Right lung (tissue), 5 donors: Measurements from ENCODE around the gene PNPLA3. TPM values are rescaled to one million over a fixed set of nuclear protein-coding genes. Genes with fewer than 3 reads are reported as not detected.

Source experiments
- DNase-seq, 2 donors: peaks; one replicate each; pipeline ENCODE4 v3.0.0-alpha.2; 2013
- polyA plus RNA-seq, 5 donors: library from polyadenylated mRNA; unstranded; fragments of 120-200 nt; gene quantifications; one replicate each; pipeline versions ENCODE4 v1.2.1 to v1.2.3, GENCODE V29; 2013; ENCODE audit warnings: inconsistent platforms in 1 of 5, low replicate concordance in 1 of 5; ENCODE audit not compliant: insufficient read length in 5 of 5, insufficient read depth in 1 of 5

Gene PNPLA3
- polyA plus RNA-seq, 5 donors: 0.46 to 0.77 (median 0.55) TPM

DNA sequence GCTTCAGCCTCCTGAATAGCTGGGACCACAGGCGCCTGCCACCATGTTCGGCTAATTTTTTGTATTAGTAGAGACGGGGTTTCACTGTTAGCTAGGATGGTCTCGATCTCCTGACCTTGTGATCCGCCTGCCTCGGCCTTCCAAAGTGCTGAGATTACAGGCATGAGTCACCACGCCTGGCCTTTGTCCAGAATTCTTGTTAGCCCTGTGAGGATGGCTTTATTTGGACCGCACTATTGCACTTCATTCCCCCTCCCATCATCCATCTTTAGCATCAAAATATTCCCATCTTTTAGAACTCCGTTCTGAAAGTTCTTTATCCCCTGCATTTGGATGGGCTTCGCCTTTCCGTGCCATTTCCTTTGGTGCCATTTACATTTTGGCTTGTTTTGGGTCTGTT lies 34.3 kb downstream of the PNPLA3 start:
- no peak for DNase-seq

DNA sequence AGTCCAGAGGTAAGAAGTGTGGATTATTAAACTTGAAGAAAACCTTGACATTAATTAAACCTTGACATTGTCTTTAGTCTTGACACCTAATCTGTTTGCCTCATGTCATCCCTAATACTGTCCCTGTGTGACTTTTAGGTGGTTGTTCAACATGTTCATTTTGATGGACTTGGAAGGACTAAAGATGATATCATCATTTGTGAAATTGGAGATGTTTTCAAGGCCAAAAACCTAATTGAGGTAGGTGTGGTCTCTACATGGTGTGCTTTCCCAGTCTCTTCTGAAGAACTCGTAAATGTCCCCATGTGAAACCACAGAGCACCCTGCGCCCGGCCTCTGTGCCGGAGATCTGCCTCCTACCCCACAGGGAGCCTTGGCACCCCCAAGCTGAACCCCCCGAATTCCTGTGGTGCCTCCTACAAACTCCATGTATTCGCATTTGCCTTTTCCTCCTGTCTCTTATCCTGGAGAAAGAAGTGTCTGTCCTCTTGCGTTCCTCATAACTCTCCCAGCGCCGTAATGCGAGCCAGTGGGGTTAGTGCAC lies 40.8 kb downstream of the PNPLA3 start:
- no peak for DNase-seq

DNA sequence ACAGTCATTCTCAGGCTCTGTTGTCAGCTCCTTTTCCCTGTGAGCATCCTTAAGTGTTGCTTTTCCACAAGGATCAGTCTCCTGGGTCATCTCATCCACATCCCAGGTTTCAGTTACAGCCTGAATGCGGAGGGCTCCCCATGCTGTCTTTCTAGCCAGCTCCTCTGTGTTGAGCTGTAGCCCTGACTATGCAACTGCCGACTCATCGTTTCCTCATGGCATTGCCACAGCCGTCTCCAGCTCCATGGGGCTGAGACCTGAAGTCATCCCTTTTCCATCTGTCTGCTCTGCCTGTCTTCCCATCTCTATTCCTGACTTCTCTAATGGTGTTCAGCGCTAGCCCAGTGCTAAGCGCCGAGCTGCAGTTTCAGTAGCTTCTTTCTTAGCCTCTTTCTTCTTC lies 43.5 kb downstream of the PNPLA3 start:
- no peak for DNase-seq

DNA sequence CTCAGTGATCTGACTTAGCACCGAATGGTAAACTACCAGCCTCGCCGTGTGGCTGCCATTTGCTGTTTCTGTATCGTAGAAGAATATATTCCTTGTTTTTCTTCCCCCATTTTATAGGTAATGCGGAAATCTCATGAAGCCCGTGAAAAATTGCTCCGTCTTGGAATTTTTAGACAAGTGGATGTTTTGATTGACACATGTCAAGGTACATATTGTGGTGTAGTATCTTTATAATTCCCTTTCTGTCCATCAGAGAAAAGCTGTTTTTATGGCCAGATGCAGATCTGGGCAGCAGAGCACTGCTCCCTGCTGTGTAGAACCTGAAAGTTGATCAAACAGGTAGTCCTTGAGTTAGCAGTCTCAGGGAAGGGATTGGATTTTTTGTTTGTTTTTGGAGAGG lies 45.0 kb downstream of the PNPLA3 start:
- no peak for DNase-seq

DNA sequence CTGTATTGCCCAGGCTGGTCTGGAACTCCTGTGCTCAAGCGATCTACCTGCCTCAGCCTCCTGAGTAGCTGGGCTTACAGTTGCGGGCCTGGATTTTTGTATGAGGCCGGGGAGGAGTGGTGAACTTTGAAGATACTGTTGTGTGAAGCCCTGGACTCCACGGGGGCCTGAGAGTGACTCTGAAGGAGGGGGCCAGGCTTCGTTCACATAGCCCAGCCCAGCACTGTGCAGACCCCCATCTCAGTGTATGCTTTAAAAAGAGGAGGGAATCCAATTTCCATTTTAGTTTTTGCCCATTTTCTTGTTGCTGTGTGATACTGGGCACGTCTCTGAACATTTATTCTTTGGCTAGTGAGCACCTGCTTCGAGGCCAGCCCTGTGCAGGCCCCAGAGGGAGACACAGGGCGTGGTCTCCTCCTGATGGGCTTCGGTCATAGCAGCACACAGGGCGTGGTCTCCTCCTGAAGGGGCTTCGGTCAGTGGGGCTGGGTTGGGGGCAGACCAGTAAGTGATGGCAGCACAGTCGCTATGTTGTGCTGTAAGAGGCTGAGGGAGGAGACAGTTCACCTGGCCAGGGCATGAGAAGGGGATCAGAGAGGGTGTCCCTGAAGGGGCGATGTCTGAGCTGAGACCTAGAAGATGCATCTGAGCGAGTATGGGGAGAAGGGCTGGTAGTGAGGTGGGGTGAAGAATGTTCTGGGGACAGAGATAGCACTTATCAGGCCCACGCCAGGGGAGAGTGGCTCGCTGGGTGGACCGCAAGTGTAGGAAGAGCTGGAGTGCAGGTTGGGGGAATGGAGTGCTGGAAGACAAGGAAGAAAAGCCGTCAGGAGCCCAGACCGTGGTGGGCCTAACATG lies 45.6 kb downstream of the PNPLA3 start:
- no peak for DNase-seq

DNA sequence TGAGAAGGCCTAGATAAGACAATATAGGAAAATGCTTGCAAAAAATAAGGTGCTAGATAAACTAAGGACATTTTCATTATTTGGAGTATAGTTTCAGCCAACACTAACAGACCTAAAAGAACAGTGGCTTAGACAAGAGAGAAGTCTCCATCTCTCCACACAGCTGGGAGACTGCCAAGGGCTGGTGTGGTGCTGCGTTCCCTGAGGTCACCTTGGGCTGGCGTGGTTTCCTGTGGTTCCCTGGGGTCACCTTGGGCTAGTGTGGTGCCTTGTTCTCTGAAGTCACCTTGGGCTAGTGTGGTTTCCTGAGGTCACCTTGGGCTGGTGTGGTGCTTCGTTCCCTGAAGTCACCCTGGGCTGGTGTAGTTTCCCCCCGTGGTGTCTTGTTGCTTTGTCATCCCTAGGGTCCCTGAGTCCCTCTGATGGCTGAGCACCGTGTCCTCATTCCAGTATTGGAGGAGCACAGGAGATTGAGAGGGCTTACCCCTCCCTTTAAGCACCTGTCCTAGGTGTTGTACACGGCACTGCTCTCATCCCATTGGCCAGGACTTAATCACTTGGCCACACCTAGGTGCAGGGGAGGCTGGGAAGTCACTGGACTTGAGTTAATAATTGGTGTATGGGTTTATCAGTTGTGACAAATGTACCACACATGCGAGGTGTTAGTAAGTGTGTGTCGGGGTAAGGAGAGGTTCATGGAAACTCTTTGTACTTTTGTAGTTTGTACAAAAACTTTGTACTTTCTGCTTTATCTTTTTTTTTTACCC lies 46.6 kb downstream of the PNPLA3 start:
- no peak for DNase-seq

DNA sequence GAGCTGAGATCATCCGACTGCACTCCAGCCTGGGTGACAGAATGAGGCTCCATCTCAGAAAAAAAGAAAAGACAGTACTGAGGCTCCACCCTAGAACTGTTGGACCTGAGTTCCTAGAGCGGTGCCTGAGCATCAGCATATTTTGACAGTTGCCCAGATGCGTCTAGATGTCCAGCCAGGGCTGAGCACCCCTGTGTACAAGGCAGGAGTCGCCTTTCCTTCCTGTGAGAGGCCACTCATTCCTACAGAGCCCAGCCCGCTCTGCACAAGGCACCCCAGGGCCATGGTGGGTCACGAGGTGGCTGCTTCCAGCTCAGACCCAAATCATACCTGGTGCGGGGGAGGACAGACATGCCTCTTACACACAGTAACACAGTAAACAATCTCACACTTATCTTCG lies 47.5 kb downstream of the PNPLA3 start:
- DNase-seq: no peak

DNA sequence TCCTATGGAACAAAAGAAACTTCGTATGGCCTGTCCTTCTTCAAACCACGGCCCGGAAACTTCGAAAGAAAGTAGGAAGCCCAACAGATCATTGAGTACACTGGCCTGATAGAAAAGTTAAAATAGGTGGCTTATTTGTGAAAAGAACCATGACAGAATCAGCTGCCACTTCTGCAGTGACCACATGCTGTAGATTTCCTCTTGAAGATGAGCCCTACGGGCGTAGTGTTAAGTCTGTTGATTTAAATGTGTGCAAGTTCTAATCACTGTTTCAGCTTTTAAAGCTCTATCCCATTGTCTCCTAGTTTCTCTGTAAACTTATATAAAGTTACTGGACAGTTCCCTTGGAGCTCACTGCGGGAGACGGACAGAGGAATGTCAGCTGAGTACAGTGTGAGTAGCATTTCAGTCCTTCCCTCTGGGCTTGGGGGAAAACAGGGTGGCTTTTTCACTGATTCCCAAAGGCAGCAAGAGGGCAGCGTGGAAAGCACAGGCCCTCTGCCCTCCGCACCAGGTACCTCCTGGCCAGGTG lies 49.4 kb downstream of the PNPLA3 start:
- no peak for DNase-seq

DNA sequence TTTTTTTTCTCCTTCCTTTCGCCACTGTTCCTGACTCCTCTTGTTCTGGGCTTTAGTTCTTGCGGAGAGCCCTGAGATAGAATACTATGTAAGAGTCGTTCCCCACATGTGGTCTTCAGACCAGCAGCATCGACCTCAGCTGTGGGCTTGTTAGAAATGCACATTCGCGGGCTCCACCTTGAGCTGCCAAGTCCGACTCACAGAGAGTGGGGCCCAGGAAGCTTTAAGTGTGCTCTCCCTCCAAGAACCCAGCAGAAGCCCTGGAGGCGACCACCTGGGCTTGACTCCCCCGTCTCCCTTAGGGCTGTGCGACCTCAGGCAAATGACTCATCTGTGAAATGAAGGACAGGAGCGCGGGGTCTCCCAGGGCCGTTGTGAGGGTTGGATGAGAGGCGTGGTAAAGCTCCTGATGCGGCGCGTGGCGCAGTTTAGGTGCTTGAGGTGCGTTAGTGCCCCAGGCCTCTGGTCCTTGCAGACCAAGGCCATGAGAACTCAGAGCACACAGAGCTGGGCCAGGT lies 50.5 kb downstream of the PNPLA3 start:
- no peak for DNase-seq

DNA sequence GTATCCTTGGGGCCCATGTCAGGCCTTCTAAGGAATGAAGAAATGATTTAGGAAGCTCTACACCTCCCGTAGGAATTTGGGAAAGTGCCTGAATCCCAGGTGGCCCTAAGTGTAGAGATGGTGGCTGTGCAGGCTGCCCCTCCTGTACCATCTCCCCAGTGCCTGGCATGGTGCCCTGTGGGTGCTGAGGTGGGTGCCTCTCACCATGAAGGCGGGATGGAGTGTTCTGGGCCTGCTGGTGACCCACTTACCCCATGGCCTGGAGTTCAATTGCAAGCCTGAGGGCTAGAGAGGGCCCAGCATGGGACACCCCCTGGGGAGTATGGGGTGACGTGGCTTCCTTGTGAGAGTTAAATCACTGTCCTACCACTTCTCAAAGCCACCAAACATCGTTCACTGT lies 51.4 kb downstream of the PNPLA3 start:
- no peak for DNase-seq

DNA sequence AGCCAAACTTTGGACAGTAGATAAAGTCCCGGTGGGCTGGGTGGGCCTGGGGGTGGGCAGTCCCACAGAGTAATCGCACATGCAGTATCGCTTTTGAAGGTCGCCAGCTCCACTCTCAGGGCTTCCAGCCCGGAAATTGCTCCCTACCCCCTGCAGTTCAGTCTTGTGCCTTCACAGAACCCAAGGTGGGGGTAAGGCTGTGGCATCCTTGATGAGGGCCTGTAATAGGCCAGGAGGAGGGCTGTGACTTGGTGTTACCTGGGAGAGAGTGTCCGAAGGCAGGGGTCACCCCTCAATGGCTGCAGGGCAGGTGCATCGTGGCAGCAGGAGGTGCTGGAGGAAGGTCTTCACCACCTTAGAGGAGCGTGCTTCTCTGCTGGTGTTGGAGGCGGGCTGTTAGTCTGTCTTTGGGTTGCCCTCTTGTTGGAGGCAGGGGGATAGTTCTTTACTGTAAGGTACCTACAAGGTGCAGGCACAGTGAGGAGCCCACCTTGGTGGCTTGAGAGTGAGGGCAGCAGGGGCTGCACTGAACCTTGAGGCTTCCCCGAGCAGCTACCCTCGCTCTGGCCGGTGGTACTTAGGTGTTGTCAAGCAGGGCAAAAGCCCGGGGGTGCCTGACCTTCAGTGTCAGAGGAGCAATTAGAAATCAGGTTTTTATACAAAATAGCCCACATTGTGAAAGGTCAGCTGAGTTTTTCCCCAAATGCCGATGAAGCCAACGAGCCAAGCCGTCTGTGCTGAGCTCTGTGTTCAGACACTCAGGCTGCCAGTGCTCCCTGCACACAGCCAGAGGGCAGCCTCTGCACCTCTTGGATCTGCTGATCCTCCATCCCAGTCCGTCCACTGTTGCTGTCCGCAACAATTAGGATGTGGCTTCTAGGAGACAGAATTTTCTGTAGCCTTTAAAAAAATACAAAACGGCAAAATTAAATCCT lies 53.5 kb downstream of the PNPLA3 start:
- no peak for DNase-seq

DNA sequence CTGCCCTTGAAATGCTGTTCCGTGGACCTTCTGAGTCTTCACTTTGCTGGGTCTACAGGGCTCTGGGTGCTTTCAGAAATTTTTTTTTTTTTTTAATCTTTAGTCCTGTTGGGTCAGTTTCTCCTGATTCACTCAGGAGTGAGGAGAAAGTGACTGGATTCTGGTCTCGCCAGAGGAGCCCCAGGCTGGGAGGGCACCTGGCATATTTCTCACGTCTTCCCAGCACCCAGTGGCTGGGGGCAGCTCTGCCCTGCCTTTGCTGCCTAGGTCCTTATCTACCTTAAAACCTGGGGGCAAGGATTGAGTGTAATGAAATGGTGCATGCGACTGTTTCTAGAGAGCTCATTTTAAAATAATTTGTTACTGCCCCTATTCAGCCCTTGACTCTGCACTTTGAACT lies 55.0 kb downstream of the PNPLA3 start:
- DNase-seq: no peak

DNA sequence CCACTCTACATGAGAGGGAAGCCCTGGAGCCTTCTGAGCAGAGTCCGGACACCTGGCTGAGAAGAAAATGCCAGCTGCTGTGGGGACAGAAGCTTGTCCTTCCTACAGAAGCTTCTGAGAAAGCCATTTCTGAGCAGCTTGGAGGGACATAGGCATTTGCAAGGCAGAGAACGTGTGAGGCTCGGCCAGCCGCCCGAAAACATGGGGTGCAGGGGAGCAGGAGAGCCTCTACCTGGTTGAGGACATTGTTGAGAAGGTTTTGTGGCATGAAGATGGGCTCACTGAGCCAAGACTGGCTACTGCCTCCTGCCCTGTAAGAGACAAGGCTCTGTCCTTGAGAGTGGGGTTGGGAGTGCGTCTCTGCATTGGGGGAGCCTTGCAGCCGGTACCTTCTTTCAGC lies 57.0 kb downstream of the PNPLA3 start:
- no peak for DNase-seq

DNA sequence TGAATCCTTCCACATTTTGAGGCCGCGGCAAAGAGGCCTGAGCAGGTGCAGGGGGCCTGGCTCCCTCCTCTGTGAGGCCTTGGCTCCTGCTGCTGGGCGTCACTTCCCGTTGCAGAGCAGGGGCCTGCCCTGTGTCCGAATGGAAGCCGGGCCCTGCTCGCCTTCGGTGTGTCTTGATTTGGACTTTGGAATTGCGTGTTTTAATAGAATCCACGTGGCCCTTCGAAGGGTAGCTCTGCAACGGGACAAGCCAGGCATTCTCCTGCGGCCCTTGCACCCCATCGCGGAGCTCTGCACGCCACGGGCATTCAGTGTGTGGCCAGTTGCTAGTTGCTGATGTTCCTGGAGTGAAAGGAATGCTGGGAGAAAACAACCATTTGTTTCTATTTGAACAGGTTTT lies 57.4 kb downstream of the PNPLA3 start:
- no peak for DNase-seq

DNA sequence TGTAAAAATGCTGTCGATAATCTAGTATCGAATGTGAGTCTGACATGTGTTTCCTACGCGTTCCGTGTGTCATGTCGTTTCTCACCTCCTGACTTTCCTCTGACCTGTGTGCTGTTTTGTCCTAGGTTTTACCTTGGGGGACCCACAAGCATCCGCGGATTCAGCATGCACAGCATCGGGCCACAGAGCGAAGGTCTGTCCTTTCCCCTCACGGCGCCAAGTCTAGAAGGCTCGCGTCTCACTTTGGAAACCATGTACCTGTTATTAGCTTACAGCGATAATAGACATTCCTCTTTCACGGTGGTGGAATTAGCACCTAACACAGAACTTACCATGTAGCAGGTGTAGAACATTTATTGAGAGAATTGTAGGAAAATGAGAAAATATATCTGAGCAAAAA lies 60.2 kb downstream of the PNPLA3 start:
- DNase-seq: no peak

DNA sequence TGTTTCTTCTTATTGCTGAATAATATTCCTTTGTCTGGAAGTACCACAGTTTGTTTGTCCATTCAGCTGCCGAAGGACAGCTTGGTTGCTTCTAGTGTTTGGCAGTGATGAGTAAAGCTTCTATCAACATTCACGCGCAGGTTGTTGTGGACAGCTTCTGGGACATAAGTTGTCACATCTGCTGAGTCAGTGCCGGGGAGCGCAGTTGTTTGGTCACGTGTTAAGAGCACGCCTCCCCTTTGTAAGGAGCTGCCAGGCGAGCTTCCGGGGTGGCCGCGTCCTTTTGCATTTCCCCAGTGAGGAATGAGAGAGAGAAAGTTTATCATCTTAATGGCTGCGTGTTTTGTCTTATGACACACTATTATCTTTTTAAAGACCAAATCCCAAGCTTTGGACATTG lies 61.9 kb downstream of the PNPLA3 start:
- no peak for DNase-seq

DNA sequence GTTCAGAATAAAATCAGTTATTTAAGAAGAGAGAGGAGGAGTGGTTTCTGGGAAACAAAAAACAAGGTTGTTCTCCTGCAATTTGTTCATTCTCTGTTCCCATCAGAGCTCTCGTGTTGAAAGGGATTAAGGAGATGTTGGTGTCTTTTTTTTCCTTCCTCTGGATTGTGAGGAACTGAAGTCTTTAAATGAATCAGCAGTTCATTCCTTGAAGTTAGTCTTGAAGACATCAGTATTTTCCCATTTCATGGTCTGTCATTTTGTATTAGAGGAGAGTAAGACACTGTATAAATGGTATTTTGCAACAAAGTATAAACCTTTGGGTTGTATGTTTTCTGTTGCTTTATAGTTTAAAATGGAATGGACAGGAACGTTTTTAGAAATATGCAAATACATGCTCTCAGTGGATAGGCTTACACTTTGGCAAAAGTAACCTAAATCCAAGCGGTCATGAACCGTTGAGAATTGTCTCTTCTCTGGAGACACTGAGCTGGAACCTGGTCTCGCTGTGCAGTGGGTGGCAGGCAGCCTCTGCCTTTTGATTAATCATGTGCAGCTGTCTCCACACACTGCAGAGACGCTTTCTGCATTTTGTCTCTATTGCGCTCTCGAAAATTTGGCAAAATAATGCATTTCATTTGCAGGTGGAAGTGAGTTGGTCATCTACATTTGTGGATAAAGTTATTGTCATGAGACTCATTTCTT lies 64.7 kb downstream of the PNPLA3 start:
- DNase-seq: no peak

DNA sequence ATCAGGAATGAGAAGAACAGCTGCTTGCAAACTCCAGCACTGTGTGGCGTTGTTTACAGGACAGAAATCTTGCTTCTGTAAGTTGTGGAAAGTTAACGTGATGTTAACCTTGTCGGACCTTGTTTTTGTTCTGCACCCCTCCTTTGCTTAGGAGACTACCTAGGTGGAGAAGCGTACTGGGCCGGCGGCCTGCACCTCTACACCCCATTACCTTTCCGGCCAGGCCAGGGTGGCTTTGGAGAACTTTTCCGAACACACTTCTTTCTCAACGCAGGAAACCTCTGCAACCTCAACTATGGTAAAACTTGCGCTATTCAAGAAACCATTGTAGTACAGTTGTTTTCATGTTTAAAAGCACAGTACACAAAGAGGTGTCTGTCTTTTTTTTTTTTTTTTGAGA lies 65.4 kb downstream of the PNPLA3 start:
- no peak for DNase-seq

DNA sequence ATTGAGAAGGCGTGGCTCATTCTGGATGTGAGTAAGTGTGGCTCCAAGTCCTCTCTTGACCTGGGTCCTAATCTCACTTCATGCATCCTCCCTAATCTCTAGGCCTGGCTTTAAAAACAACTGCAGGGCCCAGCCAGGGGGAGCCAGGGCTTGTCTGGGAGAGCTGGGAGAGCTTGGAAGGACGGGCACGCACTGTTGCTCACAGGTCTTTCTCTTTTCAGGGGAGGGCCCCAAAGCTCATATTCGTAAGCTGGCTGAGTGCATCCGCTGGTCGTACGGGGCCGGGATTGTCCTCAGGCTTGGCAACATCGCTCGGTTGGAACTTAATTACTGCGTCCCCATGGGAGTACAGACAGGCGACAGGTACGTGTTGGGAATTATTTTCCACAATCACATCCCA lies 66.4 kb downstream of the PNPLA3 start:
- no peak for DNase-seq

DNA sequence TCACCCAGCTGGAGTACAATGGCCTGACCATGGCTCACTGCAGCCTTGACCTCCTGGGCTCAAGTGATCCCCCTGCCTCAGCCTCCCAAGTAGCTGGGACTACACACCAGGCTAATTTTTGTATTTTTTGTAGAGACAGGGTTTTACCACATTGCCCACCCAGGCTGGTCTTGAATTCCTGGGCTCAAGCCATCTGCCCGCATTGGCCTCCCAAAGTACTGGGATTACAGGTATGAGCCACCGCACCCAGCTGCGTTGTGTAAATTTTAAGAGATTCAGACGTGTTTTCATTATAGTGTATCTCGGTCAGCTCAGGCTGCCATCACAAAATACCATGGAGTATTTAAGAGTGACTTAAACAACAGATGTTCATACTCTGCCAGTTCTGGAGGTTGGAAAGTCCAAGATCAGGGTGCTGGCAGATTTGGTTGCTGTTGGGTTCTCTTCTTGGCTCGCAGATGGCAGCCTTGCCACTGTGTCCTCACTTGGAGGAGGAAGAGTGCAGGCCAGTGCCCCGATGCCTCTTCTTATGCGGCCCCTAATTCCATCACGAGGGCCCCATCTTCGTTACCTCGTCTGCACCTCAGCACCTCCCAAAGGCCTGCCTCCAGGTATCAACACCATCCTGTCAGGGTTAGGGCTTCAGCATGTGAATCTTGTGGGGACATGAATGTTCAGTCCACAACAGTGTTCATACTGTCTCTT lies 67.9 kb downstream of the PNPLA3 start:
- DNase-seq: no peak
